HG02938 (cell line): ENCODE measurements around the gene ERN1.

Experiments
- ATAC-seq: cut with Tn5 transposase; IDR thresholded peaks from one replicate; pipeline ENCODE4 v1.9.1; 2021; ENCODE audit warnings: mild to moderate bottlenecking, moderate library complexity; ENCODE audit not compliant: unreplicated experiment

Gene ERN1

GRCh38 chr17:64006361-64007088 is 123.4 kb downstream of the ERN1 start:
- no peak for ATAC-seq

GRCh38 chr17:64005734-64006167 is 124.2 kb downstream of the ERN1 start:
- ATAC-seq: no peak

- ATAC-seq: no peak
Measured at GRCh38 chr17:64004903-64005733, 124.8 kb downstream of the ERN1 start.

GRCh38 chr17:64004218-64004770 is 125.7 kb downstream of the ERN1 start:
- no peak for ATAC-seq

GRCh38 chr17:64003526-64004121 is 126.3 kb downstream of the ERN1 start:
- ATAC-seq: no peak

GRCh38 chr17:64002658-64003525 is 127.1 kb downstream of the ERN1 start:
- no peak for ATAC-seq

- ATAC-seq: no peak
Measured at GRCh38 chr17:64001763-64002529, 128.0 kb downstream of the ERN1 start.

- no peak for ATAC-seq
Measured at GRCh38 chr17:64001091-64001579, 128.8 kb downstream of the ERN1 start.

- ATAC-seq: no peak
Measured at GRCh38 chr17:63999680-64000531, 130.0 kb downstream of the ERN1 start.

GRCh38 chr17:63998721-63999679 is 130.9 kb downstream of the ERN1 start:
- no peak for ATAC-seq

- no peak for ATAC-seq
Measured at GRCh38 chr17:63998050-63998720, 131.8 kb downstream of the ERN1 start, which contains the start of gene PRR29. Gene PRR29, plus strand, starts transcription at chr17:63998351. Its CDS starts 14 bp downstream, at chr17:63998365.

GRCh38 chr17:63997341-63998048 is 132.4 kb downstream of the ERN1 start:
- no peak for ATAC-seq

GRCh38 chr17:63996430-63997182 is 133.3 kb downstream of the ERN1 start:
- ATAC-seq: no peak

GRCh38 chr17:63995626-63996025 is 134.3 kb downstream of the ERN1 start:
- ATAC-seq: no peak

- no peak for ATAC-seq
Measured at GRCh38 chr17:63993368-63993985, 136.5 kb downstream of the ERN1 start.
